T47D (cell line): Measurements from ENCODE around the gene CORO7.

ENCODE experiments used
- DNase-seq, 2 experiments: peaks; one replicate each; pipeline versions ENCODE4 v3.0.0 to v3.0.0-alpha.2; 2011 to 2012; ENCODE audit warnings: low read depth in 1 of 2, low spot score in 1 of 2
- JUND ChIP-seq: IDR thresholded peaks from 2 replicates; pipeline ENCODE4 v1.6.1; 2012; ENCODE audit warnings: low read depth
- in situ Hi-C: cut with HindIII; loops from 2 replicates; pipeline ENCODE4 v1.10.0; 2016; ENCODE audit warnings: low sequenced_read_pairs, low pct_unique_long_range_greater_than_20kb

CORO7 gene

GRCh38 chr16:4419402-4419959, 3.1 kb upstream of the CORO7 start:
- in situ Hi-C loops: no loop called here
- no peak for DNase-seq
- no peak for TF ChIP-seq JUND

- in situ Hi-C loops: no loop called here
- TF ChIP-seq JUND: no peak
- no peak for DNase-seq
Observed at GRCh38 chr16:4415538-4416199, 727 bp downstream of the CORO7 start.

DNA sequence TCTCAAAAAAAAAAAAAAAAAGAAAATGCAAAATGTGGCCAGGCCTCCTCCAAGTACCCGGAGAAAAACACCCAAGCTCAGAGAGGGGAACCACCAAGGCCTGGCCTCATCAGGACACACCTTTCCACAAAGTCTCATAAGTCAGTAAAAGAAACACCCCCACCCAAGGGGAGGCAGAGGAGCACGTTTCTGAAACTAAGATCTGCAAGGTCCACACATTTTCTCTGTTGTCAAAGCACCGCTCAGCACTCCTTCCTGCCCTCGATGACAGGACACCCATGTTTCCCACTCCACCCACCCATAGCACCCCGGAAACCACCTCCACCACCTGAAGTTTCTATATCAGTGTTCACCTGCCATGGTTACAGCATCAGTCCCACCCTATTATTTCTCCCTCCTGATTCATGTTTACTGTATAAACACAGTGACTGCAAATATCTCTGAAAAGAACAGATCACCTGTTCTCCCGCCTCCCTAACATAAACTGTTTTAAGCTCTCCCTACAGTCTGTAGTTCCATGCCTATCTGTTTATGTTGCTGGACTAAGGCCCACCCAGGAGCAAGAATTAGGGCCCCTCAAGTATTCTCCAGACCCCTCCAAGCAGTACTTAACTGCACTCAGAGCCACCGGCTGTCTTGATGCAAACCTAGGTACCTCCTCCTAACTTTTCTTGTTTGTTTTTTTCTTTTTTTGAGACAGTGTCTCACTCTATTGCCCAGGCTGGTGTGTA, 2.0 kb downstream of the CORO7 start:
- DNase-seq: no peak
- in situ Hi-C loops: no loop called here
- TF ChIP-seq JUND: no peak

- in situ Hi-C loops: no loop called here
- DNase-seq: no peak
- no peak for TF ChIP-seq JUND
Observed at GRCh38 chr16:4412854-4413253, 3.5 kb downstream of the CORO7 start.

GRCh38 chr16:4412159-4412558, 4.2 kb downstream of the CORO7 start:
- no peak for DNase-seq
- no peak for TF ChIP-seq JUND
- in situ Hi-C loops: no loop called here

DNA sequence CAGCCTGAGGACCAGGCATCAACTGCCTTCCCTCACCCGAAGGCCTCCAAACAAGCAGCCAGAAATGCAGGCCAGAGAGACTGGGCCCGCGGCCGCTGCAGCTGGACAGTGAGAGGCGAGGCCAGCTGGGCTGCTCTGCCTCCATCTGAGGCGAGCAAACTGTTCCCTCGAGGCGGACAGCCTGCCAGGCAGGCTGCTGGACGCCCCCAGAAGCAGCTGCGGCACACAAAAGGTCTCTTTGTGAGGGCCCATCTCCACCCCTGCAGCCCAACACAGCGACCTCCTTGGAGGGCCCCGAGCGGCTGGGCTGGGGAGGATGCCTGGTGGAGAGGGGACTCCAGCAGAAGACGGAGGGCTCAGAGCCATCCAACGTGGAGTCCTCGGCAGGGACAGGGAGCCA, 4.7 kb downstream of the CORO7 start:
- no peak for TF ChIP-seq JUND
- DNase-seq: no peak
- in situ Hi-C loops: no loop called here

- peak; percentile 1 to 44 for DNase-seq
- no peak for TF ChIP-seq JUND
- in situ Hi-C loops: no loop called here
Observed at GRCh38 chr16:4410335-4411075, 5.9 kb downstream of the CORO7 start.

GRCh38 chr16:4409081-4409932, 7.1 kb downstream of the CORO7 start:
- no peak for TF ChIP-seq JUND
- in situ Hi-C loops: no loop called here
- DNase-seq: peak in 1 of 2 experiments; percentile 30

DNA sequence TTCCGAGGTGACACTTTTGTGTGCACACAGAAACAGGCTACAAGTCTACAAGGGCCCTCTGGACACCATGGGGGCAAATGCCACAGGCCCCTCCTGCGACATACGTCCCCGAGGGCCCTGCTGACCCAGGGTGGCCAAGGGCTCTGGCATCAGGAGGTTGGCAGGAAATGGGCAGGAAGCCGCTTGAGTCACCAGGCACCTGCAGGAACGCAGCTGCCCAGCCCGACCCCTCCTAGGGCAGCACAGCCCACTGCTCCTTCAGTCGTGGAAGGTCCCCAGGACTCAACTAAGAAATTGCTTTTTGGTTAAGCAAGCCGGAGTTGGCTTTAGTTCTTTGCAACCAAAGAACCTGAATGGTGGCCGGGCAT, 8.1 kb downstream of the CORO7 start:
- DNase-seq: no peak
- TF ChIP-seq JUND: no peak
- in situ Hi-C loops: no loop called here

DNA sequence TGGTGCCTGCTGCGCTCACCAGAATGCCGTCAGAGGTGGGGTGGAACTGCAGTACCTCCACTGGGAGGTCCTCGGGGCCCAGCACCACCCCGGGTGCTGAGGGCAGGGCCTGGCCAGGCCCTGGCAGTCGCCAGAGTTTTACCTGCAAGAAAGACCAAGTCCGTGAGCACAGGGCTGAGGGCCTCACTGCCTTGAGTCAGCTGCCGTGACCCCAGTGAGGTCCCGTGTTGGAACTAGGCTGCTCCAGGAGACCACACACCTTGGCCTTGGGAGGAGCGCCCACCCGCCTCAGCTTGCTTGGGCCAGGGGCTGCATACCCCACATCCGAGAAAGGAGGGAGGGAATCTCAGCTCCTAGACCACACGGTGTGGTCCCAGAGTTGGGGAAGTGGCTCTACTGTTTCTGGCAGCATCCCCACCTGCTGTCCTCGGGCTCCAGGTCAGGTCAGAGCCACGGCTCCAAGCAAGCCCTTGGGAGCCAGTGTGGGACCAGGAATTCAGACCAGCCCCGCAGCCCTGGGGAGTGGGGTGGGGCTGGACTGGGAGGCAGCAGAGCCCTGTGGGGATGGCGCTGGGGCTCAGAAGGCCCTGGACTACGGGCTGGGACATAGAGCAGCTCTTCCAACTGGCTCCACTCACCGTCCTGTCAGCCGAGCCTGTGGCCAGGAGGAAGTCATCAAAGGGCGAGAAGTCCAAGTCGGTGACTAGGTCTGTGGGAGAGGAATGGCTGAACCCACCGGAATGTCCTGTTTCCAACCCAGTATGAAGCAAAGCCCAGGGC, 8.7 kb downstream of the CORO7 start:
- peak in 1 of 2 experiments; percentile 4 for DNase-seq
- in situ Hi-C loops: no loop called here
- no peak for TF ChIP-seq JUND

DNA sequence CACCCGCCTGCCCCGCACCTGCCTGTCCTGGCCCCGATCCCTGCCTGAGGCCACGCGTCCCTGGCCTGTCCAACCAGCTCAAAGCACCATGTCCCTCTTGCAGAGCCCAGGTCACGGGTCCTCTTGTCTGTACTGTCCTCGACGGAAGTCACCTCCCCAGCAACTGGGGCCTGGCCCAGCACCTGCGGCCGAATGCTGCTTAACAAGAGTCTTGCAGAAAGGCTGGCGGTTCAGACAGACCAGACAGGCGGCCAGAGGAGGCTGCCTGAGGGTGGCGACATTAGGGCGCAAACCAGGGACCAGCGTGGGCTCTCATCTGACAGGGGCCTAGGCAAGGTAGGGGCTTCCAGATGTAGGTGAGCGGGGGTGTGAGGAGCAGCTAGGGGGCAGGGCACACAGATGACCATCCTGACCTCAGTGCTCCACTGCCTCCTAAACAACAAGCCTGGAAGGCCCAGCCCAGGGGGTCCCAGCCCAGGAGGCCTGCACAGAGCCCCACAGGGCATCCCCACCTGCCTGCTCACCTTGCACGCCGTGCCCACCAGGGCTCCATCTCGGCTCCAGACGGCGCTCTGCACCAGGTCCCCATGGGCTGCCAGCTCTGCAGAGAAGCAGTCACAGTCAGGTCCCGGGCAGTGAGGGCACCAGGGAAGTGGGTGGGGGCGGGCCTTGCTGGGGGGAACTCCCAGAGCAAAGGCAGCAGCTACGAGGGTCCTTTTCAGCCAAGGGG, 11.3 kb downstream of the CORO7 start:
- in situ Hi-C loops: no loop called here
- peak in 1 of 2 experiments; percentile 4 for DNase-seq
- TF ChIP-seq JUND: no peak
